ENCODE results near the gene ARID3A. TPM values are rescaled to one million over a fixed set of nuclear protein-coding genes. Genes with fewer than 3 reads are reported as not detected.

ARID3A gene
- total and polyA plus RNA-seq, 8 donors = 20.6 to 35.7 (median 23.6) TPM

DNA sequence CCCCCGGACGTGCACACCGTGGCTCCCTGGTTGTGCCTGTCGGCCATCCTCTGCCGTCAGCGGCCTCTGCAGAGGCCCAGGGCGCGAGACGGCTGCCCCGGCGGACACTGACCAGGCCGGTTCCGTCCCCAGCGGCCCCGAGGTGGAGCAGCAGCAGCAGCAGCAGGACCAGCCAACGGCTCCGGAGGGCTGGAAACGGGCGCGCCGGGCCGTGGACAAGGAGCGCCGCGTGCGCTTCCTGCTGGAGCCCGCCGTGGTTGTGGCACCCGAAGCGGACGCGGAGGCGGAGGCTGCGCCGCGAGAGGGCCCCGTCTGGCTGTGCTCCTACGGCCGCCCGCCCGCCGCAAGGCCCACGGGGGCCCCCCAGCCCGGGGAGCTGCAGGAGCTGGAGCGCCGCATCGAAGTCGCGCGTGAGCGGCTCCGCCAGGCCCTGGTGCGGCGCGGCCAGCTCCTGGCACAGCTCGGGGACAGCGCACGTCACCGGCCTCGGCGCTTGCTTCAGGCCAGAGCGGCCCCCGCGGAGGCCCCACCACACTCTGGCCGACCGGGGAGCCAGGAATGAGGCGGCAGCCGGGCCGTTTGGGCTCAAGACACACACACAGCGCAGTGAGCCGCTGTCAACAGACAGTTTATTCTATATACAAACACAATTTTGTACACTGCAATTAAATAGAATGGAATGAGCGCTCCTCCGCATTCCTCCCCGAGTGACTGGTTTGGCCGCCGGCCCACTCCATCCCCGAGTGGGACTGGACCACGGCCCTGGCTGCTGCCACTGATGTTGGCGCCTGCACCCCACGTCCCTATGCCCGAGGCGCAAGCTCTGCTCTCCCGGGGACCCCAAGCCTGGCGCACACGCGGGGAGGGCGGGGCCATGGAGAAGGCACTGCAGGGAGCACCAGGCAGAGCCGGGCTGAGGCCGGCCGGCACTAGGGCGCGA is 83.5 kb downstream of the ARID3A start:
- Histone ChIP-seq H3K4me1 (peaks cover 0 to 4% of the 10 kb centered on the region in 2 donors), H3K27ac (peak overlapping the region in 1 of 2 donors; percentile 33), H3K36me3 (peaks cover 0 to 74% of the 10 kb centered on the region in 2 donors), H3K9me3 (no peaks in the 10 kb centered on the region), H3K27me3 (peaks cover 0 to under 1% of the 10 kb centered on the region in 2 donors), H3K4me3 (no peak overlapping the region)
- ATAC-seq (peak; percentile 51), DNase-seq (peak in 3 of 4 donors; percentile 80 to 90 (median 83))
- intact Hi-C loops (cut with DNase I) = no loop called here
- TF ChIP-seq, protein P1, sequence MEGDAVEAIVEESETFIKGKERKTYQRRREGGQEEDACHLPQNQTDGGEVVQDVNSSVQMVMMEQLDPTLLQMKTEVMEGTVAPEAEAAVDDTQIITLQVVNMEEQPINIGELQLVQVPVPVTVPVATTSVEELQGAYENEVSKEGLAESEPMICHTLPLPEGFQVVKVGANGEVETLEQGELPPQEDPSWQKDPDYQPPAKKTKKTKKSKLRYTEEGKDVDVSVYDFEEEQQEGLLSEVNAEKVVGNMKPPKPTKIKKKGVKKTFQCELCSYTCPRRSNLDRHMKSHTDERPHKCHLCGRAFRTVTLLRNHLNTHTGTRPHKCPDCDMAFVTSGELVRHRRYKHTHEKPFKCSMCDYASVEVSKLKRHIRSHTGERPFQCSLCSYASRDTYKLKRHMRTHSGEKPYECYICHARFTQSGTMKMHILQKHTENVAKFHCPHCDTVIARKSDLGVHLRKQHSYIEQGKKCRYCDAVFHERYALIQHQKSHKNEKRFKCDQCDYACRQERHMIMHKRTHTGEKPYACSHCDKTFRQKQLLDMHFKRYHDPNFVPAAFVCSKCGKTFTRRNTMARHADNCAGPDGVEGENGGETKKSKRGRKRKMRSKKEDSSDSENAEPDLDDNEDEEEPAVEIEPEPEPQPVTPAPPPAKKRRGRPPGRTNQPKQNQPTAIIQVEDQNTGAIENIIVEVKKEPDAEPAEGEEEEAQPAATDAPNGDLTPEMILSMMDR (IDR thresholded peaks at IDR 0.05) = no peak

GRCh38 chr19:1009981-1010538 is 84.2 kb downstream of the ARID3A start:
- DNase-seq (peak in 1 of 4 donors; percentile 77), ATAC-seq (no peak)
- H3K4me3 ChIP-seq = no peak overlapping the region
- H3K27me3 ChIP-seq = no peaks in the 10 kb centered on the region
- H3K4me1 ChIP-seq = peaks cover 0 to 4% of the 10 kb centered on the region in 2 donors
- TF ChIP-seq, protein P1 (IDR thresholded peaks at IDR 0.05) = no peak
- H3K27ac ChIP-seq = no peak overlapping the region
- no peaks in the 10 kb centered on the region for H3K9me3 ChIP-seq
- intact Hi-C loops (cut with DNase I) = no loop called here
- peaks cover 0 to 81% of the 10 kb centered on the region in 2 donors for H3K36me3 ChIP-seq

DNA sequence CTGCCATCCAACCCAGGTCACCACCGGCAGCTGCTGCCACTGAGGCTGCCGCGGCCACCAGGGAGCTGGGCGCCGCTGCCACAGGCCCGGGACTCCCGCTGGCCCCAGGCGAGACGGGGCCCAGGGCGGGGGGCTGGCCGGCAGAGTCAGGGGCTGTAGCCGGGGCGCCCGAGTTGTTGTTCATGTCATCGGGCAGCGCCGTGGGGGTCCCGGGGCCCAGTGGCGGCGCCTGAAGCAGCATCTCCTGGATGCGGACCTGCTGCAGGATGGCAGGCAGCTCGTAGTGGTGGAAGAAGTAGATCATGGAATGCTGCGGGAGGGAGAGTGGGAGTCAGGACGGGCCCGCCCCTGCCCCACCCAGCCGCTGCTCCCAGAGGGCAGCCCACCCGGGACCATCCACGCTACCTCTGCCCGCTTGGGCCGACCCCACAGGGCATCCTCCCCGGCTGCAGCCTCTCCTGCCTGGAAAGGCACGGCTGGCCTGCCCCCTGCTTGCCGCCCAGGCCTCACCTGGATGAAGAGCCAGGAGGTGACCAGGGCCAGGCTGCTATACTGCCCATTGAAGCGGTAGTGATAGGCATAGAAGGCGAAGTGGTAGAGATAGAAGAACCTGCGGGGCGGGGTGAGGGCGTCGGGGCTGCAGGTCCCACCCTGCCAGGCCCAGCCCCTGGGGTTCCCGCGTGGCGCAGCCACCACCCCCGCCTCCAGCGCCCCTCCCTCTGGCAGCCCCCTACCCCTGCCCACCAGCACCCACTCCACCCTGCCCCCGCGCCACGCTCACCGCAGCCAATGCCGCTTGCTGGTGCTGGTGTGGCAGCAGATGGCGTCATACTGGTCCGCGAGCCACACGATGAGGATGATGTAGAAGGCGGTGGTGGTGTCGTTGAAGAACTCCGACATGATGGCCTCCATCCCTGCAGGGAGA is 85.0 kb downstream of the ARID3A start:
- Histone ChIP-seq H3K27ac (no peak overlapping the region), H3K27me3 (no peaks in the 10 kb centered on the region), H3K36me3 (peaks cover 0 to 89% of the 10 kb centered on the region in 2 donors), H3K9me3 (no peaks in the 10 kb centered on the region), H3K4me3 (no peak overlapping the region), H3K4me1 (peaks cover 7% of the 10 kb centered on the region in 2 donors)
- intact Hi-C loops (cut with DNase I) = no loop called here
- TF ChIP-seq, protein P1 (IDR thresholded peaks at IDR 0.05) = no peak
- DNase-seq (peak in 1 of 4 donors; percentile 74), ATAC-seq (no peak)

GRCh38 chr19:1011831-1012333 is 86.0 kb downstream of the ARID3A start:
- TF ChIP-seq, protein P1 (IDR thresholded peaks at IDR 0.05) = no peak
- intact Hi-C loops (cut with DNase I) = no loop called here

More at GRCh38 chr19:1011831-1012333, 86.0 kb downstream of the ARID3A start:
- Histone ChIP-seq H3K9me3 (no peaks in the 10 kb centered on the region), H3K4me1 (peaks cover 17 to 18% of the 10 kb centered on the region in 2 donors), H3K27ac (no peak overlapping the region), H3K36me3 (peaks cover 0 to 90% of the 10 kb centered on the region in 2 donors), H3K27me3 (no peaks in the 10 kb centered on the region), H3K4me3 (no peak overlapping the region)
- peak in 1 of 4 donors; percentile 66 for DNase-seq
- no peak for ATAC-seq

Measured in left lung (tissue), 10 donors.